Tongue (tissue), 2 donors: Measurements from ENCODE around the gene SPIN1. TPM values are rescaled to one million over a fixed set of nuclear protein-coding genes. Genes with fewer than 3 reads are reported as not detected.

Experiments
- DNase-seq: peaks from one replicate; pipeline ENCODE4 v3.0.0-alpha.2; 2015
- total RNA-seq: library from RNA; depleted of rRNA; stranded (reverse); fragments of >200 nt; gene quantifications from one replicate; pipeline ENCODE4 v1.2.3, GENCODE V29; 2014

Gene SPIN1
- total RNA-seq, 1 donor from 2014 or later, result 111 TPM

DNA sequence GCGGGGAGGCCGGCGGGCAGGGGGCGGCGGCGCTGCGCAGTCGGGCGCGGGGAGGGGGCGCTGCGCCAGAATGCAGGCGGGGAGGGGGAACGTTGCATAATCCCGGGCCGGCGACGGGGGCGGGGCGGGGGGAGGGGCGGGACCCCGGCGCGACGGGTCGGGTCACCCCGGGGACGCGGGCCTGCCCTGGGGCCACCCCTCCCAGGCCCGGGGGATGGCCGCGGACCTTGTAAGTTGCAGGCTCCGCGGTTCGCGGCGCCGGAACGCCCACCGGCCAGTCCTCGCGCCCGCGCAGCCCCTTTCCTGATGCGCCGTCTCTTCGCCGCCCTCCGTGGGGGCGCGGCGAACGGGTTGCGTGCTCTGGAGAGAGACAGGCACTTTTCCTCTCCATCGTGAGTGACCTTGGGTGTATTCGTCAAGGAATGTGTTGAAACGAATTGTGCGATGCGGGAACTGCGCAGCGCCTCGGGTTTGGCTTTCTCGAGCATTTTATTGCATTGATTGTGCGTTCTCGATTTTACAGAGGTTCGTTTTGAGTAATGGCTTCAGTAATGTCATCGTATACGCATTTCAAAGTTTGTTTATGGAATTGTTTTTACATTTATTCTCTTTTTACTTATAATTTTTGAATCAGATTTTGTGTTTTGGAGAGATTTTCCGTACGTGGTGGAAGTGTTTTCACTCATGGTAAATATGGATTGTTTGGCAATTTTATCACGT is 802 bp downstream of the SPIN1 start:
- peak; percentile 84 for DNase-seq

DNA sequence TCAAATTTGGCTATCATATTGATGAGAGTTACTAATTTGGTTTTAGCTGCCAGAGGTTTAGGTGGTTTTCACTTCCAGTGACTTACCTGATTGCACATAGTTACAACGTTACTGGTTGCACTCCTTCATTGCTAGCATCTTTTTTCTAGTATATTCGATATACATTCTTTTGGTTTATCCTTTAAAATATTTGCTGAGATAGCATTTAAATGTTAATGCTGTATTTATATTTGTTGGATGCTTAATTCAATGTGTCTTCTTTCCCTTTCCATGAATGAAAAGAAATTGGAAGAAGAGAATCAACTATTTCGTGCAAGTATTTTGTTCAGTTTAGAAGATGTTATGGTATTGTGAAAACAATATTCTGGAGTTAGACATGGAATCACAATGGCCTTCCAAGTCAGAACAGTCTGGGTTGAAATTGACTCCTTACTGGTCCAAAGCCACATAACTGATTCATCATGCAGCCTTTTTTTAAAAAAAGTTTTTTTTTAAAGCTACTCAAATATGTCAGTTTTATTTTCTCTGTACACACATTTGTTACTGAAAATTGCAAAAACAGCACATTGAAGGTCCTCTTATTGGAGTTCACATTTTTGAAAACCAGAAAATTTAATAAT is 2.2 kb downstream of the SPIN1 start:
- DNase-seq, result no peak

DNA sequence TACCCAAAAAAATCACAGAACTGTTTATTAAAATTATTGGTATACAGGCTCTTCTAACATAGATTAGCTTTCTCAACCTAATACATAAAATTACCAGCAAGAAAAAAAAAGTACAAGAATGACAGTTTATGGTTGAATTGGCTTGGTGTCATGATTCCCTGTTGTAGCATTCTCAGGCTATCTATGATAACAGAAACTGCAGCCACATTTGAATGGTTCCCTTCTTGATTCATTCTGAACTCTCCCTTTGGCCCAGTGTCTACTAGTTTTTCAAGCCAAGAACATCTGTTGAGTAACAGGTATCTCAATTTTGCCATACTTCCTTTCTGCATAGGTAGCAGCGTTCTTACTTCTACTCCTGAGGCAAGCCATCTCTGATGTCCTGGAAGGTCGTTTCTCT is 3.0 kb downstream of the SPIN1 start:
- no peak for DNase-seq

DNA sequence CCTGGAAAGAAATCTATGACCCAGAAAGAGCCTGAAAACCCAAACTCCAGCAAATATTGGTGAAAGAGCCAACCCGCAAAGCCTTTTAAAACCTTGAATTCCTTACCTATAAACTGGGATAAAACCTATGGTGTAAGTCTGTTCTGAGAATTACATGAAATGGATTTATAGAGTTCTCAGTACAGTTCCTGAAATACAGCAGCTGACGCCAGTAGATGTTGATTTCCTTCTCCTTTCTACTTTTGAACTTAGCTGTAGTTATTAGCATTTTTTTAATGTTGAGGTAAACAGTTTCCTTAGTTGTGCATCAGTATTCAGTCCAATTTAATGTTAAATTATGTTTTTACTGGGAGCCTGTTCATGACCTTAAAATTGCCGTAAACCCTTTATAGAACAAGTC is 3.7 kb downstream of the SPIN1 start:
- no peak for DNase-seq

DNA sequence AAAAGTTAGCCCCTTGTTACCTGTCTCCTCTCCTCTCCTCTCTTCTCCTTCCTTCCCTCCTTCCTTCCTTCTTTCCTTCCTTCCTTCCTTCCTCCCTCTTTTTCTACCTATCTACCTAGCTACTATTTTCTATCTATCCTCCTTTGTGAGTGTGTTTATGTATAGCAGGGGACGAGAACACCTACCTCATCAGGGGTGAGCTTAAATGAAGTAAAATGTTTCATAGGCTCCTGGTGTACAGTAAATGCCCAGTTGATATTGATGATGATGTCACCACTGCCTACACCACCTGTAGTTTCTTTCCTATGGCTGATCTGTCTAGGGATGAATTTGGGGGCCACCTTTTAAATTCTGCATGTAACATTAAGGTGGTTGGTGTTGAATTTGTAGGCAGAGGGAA is 4.3 kb downstream of the SPIN1 start:
- DNase-seq, result no peak

DNA sequence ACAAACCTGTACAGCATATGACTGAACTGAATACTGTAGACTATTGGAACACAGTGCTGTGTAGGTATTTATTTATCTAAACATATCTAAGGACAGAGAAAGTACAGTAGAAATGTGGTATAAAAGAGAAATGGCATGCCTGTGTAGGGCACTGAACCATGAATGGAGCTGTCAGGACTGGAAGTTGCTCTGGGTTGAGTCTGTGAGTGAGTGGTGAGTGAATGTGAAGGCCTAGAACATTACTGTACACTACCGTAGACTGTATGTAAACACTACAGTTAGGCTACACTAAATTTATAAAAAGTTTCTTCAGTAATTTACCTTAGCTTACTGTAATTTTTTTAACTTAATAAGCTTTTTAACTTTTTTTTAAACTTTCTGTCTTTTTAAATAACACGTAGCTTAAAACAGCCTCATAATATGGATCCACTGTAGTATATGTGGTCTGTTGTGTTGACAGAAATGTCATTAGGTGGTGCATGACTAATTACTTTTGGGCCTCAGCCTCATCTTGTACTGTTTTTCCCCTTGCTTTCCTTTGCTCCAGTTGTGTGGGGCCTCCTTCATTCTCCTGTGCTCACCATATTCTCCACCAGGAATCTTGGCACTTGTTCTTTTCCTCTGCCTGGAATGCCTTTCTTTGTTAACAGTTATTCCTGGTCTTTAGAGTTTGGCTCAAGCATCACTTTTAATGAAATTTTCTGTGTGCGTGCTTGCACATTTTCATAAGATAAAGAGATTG is 8.8 kb downstream of the SPIN1 start:
- peak; percentile 24 for DNase-seq

DNA sequence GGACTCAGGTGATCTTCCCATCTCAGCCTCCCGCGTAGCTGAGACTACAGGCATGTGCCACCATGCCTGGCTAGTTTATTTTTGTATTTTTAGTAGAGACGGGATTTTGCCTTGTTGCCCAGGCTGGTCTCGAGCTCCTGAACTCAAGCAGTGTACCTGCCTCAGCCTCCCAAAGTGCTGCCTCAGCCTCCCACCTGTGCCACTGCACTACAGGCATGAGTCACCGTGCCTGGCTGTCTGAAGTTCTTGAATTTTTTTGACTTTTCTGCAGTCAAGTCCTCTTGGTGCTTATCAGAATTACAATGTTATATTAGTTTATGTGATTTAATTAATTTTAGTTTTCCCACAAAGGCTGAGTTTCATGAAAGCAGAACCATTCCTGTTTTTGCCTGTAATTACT is 9.8 kb downstream of the SPIN1 start:
- no peak for DNase-seq

DNA sequence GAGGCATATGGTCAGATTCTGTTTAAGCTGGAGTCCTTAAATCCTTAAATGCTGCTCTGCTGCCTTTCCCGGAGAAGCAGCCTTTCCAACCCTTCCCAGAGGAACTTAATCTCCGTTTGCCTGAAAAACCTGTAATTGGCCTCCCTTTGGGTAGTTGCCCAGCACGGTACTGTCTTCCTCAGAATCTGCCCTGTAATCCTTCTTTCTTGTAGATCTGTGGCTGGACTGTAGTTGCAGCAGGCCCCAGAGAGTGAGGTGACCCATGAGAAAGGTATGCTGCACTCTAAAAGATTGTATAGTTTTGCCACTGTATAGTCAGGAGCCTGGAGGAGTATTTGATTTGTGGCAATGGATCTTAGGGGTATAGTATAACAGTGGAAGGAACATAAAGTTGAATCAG is 11.7 kb downstream of the SPIN1 start:
- DNase-seq, result peak; percentile 30

DNA sequence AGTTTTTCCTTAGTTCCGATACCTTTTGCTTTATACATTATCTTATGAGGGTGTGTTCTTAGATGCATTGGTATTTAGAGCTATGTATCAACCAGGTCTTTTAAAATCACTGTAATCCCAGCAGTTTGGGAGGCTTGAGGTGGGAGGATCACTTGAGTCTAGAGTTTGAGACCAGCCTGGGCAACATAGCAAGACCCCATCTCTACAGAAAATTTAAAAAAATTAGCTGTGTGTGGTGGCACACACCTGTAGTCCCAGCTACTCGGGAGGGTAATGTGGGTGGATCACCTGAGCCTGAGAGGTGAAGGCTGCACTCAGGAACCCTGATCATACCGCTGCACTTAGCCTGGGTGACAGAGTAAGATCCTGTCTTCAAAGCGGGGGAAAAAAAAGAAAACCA is 15.1 kb downstream of the SPIN1 start:
- no peak for DNase-seq

DNA sequence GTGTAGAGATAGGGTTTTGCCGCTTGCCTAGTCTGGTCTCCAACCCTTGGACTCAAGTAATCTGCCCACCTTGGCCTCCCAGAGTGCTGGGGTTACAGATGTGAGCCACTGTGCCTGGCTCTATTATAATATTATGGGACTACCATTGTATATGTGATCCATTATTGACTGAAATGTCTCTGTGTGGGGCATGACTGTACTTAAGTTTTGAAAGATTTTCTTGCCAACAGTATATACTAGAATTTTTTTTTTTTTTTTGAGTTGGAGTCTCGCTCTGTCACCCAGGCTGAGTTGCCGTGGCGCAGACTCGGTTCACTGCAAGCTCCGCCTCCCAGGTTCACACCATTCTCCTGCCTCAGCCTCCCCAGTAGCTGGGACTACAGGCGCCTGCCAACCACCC is 17.8 kb downstream of the SPIN1 start:
- DNase-seq, result no peak

DNA sequence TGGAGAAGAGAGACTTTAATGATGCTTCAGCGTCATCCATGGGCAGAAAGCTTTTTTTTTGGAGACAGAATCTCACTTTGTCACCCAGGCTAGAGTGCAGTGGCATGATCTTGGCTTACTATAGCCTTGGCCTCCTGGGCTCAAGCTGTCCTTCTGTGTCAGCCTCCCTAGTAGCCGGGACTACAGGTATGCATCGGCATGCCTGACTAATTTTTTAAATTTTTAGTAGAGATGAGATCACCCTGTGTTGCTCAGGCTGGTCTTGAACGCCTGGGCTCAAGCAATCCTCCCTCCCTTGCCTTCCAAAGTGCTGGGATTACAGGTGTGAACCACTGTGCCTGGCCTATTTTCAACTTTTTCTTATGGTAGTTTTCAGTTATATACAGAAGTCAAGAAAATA is 23.2 kb downstream of the SPIN1 start:
- DNase-seq, result no peak

DNA sequence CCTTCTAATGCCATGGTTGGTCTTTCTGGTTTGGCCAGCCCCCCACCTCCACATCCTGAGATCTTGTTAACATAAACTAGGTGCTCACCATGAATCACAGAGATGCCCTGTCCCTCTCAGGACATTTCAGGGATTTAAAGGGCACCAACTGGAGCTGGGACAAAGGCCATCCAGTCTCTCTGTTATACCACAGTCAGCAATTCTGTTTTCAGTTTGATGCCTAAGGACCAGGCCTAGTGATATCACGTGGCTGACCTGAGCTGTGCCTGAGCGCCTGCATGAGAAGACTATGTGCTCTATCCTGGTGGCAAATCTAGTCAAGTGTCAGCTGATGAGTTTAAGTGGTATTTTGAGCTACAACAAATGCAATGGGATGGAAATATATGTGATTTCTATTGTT is 26.1 kb downstream of the SPIN1 start:
- no peak for DNase-seq

DNA sequence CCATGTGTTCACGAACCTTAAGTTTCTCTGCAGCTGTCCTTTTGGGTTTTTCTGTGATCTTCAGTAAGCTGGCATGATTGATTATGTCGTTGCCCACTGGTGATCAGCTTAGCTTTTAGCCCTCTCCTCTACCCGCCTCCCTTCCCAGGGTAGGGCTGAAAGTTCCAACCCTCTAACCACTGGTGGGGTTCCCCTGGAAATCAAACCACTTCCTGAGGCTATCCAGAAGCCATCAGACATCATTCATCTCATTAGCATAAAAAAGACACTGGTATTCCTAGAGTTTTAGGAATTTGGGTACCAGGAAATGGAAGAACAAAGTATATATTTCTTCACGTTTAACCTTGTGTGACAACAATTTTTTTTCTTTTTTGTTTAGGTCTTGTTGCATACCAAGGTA is 29.8 kb downstream of the SPIN1 start:
- no peak for DNase-seq

DNA sequence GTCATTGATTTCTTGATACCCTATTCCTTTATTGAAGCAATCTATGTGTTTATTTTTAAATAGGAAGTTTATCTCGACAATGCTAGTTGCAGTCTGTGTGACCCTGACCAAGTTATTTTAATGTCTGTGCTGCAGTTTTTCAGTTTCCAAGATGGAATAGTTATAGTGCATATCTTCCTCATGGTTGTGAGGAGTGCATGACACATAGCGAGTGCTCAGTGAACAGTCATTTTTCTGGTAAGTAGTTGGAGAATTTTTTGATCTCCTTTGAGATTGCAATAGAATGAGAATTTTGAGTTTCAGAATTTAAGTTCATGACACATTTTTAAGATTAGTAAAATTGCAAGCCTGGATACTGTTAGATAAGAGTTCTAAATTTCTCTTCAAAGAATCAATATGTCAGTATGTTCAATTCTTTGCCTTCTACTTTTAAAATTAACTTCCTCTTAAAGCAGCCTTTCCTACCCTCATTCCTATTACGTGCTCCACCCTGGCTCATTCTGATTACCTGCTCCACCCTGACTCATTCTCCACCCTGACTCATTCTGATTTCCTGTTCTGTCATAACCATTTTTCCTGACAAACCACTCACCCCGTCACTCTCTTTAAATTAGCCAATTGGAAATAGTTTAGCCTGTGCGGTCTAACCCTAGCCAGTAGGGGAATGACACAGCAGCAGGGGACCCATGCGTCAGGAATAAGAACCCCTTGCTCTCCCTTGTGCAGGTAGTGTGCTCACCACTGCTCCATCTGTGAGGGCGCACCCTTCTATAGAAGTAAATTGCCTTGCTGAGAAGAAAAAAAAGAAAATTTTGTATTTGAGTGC is 30.7 kb downstream of the SPIN1 start:
- DNase-seq, result no peak

DNA sequence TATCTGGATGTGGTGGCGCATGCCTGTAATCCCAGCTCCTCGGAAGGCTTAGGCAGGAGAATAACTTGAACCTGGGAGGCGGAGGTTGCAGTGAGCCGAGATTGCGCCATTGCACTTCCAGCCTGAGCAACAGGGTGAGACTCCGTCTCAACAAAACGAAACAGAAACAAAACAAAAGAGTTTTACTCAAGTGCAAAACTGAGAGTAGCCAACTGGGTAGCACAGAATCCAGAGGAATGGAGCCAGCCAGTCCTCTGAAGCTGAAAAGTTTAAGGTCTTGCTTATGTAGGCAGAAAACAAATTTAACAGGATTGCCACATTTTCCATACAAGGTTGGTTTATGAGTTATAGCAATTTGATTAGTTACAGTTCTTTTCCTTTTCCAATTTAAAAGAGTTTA is 32.0 kb downstream of the SPIN1 start:
- DNase-seq, result no peak

DNA sequence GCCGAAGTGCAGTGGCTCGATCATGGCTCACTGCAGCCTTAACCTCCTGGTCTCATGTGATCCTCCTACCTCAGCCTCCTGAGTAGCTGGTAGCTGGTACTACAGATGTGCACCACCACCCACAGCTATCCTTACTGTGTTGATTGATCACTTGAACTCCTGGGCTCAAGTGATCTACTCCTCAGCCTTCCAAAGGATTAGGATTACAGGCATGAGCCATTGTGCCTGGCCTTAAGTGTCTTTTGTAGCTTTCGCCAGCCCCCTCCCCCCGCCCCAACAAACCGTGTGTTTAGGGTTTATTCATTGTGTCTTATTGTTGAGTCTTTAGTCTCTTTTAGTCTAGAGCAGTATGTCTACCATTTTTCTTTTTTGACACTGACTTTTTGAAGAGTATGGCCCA is 33.1 kb downstream of the SPIN1 start:
- no peak for DNase-seq

DNA sequence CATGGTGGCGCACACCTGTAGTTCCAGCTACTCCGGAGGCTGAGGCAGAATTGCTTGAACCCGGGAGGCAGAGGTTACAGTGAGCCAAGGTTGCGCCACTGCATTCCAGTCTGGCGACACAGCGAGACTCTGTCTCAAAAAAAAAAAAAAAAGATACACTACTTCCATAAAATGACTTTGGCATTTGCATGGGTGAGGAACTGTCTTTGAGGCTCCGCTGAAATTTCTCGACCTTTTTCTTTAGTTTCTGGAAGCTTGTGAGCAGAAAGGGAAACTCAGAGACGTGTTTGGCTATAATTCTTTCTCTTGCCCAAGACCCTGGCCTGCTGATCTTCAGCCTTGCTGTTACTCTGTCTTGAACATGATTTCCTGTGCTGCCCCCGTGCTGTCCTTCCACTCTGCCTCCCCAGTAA is 37.3 kb downstream of the SPIN1 start:
- no peak for DNase-seq

DNA sequence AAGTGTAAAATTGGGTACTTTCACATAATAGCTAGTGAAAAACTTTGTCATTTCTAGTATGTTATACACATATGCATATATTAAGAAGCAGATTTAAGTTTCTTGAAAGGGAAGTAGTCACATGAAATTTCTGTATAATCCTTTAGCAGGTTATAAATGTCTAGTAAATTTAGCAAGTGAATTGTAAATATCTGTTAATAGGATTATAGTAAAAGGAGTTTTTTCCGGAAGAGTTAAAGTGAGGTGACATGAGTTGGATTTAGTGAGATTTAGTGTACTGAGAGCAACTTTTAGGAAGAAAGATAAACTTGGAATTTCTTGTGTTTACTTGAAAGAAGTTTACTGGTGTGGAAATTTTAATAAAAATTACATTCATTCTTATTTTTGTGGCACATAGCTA is 38.4 kb downstream of the SPIN1 start:
- no peak for DNase-seq

DNA sequence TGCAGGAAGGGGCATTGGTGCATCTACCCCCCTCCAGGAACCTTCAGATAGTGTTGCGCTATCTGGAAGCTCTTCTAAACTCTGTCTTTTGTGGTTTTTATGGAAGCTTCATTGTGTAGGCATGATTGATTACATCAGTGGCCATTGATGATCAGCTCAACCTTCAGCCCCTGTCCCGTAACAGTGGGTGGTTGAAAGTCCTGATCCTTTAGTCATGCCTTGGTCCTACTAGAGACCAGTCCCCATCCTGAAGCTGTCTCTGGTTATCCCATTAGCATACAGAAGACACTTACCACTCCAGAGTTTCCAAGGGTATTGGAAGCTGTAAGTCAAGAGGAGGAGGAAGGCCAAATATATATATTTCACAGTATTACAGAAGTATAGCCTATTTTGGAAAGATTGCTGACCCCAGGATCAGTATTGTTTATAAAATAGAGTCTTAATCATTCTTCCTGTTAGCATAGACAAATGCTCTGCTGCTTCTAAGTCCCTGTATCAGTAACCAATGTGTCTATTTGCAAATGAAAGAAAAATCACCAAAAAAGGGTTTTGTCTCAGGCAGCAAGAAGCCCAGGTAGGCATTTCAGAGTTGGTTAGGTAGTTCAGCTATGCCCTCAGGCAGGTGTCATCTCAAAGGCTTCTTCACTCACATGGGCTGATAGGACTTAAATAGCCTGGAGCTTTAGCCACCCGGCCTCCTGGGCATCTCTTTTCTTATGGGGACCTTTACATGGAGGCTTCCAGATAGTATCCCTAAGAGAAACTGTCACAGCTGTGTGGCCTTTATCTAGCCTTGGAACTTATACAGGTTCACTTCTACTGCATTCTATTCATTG is 41.6 kb downstream of the SPIN1 start:
- DNase-seq, result no peak

DNA sequence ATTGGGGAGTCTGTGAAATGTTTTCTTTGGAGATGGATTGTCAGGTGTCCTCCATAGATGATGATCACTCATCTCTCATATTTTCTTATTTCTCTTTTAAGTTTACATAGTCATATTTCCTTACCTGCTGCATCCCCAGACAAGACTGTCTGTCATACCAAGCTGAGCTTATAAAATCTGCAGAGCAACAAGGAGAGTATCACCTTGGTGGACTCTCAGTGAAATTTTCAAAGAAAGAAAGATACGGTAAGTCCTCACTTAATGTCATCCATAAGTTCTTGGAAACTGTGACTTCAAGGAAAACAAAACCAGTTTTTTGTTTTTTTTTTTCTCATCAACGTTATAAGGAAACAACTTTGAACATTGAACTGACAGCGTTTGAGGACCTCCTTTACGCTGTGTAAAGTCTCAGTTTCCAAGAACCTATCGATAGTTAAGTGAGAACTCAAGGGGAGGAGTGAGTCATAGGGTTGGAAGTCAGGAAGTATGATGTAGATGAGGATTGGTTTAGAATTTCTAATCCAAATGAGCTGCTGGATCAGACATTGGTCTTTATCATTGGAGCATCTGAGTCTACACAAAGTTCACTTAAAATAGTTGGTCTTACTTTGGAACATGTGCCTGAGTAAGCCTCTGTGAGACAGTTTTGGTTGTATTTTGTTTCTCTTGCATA is 45.5 kb downstream of the SPIN1 start:
- DNase-seq, result no peak

DNA sequence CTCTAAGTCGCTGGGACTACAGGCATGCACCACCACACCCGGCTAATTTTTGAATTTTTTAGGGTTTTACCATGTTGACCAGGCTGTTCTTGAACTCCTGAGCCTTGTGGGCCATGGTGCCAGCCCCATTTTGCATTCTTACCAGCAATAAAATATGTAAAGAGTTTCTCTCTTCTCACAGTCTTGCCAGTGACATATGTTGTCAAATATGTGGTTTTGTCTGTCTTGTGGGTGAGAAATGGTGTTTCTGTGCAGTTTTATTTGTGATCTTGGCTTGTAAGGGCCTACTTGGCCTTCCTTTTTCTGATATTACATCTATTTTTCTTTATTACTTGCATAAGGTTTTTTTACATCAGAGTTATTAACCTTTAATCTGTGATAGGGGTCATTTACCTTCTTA is 47.1 kb downstream of the SPIN1 start:
- DNase-seq, result no peak
